Testis (tissue), 2 donors: ENCODE data around the gene RHOF.

Source experiments
- CTCF ChIP-seq, 3 experiments: fragments of 450-650 bp in 2 of 3; fragments of 200-600 bp in 1 of 3; sonication (generic) in 1 of 3; IDR thresholded peaks; one replicate each; pipeline ENCODE4 v1.5.1; 2016 to 2019; ENCODE audit warnings: antibody characterized with exemption in 3 of 3, mild to moderate bottlenecking in 2 of 3, moderate library complexity in 1 of 3
- POLR2A ChIP-seq: fragments of 450-650 bp; IDR thresholded peaks from one replicate; pipeline ENCODE4 v1.6.1; 2017; ENCODE audit warnings: antibody characterized with exemption, mild to moderate bottlenecking, moderate library complexity

GRCh38 chr12:121811434-121812319 is 18.2 kb upstream of the RHOF start:
- TF ChIP-seq CTCF (IDR thresholded peaks at IDR 0.05) (peak; percentile 95 to 100 (median 98)), POLR2A (no peak)
